Fibroblast of pulmonary artery (primary cell): Measurements from ENCODE around the gene B3GAT1.
A peak's percentile ranks its signal among the peaks of the same experiment; 100 is the strongest.

Experiments
- DNase-seq: peaks from one replicate; pipeline ENCODE4 v3.0.0-alpha.2; 2010; ENCODE audit warnings: low read depth
- H3K4me3 ChIP-seq: replicated peaks from 2 replicates; pipeline ENCODE4 v1.5.1; 2011; ENCODE audit warnings: low read depth, mild to moderate bottlenecking, control low read depth, low read length, moderate library complexity
- CTCF ChIP-seq: IDR thresholded peaks from 2 replicates; pipeline ENCODE4 v1.5.1; 2011; ENCODE audit warnings: mild to moderate bottlenecking, control low read depth, low read length, inconsistent platforms; ENCODE audit errors: missing control alignments

Gene B3GAT1

GRCh38 chr11:134432776-134433175 lies 20.7 kb upstream of the B3GAT1 start:
- TF ChIP-seq CTCF: no peak
- no peak for DNase-seq
- no peak overlapping the region for H3K4me3 ChIP-seq

- no peak overlapping the region for H3K4me3 ChIP-seq
- no peak for DNase-seq
- no peak for TF ChIP-seq CTCF
Measured at GRCh38 chr11:134429106-134429505, 17.1 kb upstream of the B3GAT1 start.

GRCh38 chr11:134425816-134426536 lies 13.9 kb upstream of the B3GAT1 start:
- no peak for TF ChIP-seq CTCF
- no peak overlapping the region for H3K4me3 ChIP-seq
- DNase-seq: no peak

GRCh38 chr11:134425413-134425812 lies 13.4 kb upstream of the B3GAT1 start:
- TF ChIP-seq CTCF: no peak
- no peak for DNase-seq
- H3K4me3 ChIP-seq: no peak overlapping the region

- TF ChIP-seq CTCF: no peak
- no peak overlapping the region for H3K4me3 ChIP-seq
- DNase-seq: no peak
Measured at GRCh38 chr11:134423106-134423505, 11.1 kb upstream of the B3GAT1 start.

DNA sequence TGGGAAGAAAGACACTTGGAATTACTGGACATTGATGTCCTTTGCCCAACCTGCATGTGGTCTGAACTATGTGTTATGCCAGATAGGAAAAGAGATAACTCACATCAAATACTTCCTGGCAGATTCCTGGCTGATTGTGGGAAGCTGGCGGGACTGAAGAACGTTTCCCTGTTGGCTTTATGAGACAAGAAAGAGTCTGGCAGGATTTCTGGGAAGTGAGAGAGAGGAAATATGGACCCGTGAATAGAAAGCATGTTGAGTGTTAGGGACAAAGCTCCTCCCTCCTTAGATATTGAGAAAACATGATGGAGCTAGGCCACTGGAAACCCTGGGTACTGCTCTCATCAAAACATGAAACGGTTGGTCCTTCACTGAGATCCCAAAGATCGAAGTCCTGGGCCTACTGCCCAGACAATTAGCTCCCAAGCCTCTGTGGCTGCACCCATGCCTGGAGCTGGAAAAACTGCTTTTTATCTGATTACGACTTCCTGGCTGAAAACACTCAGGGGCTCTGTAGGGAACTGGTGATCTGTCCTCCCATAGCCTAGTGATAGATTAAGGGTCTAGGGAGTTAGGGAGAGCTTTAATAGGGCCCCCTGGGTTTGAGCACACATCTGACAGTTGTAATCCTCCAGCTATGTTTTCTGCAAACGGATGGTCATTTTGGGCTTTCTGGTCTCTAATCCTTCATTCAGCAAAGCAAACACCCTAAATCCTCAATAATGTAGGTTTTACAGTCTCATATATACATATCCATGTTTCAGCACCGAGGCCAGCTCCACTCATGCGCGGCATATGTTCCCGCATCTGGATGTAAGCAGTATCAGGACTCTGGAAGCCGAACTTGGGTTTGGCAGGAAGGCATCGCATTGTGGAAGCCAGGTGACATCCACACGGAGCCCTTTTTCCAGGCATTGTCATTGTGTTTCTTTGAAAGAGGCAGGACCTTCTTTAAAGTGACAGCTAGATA lies 6.1 kb upstream of the B3GAT1 start:
- H3K4me3 ChIP-seq: no peak overlapping the region
- DNase-seq: peak; percentile 24
- no peak for TF ChIP-seq CTCF
